NCI-H1105 treated with DMSO at 0.1 percent for 48 hours (cell line): ENCODE data around the gene PNP.
"Not testable (repeated sequence)": the region's sequence is repeated elsewhere in the genome, so short reads cannot be mapped to it uniquely, and the experiment has no call there.

ENCODE experiments used
- DNase-seq: peaks from one replicate; lab custom pipeline; 2025; lab: John Stamatoyannopoulos, UW

Gene PNP

GRCh38 chr14:20469242-20469889 lies at the start of gene PNP:
Gene PNP, plus strand, starts transcription at chr14:20469406. Its CDS starts 119 bp downstream, at chr14:20469525.
- peak; percentile 94 for DNase-seq

GRCh38 chr14:20419419-20419818 lies 49.8 kb upstream of the PNP start:
- no peak for DNase-seq

- DNase-seq: no peak
Measured at GRCh38 chr14:20421267-20421666, 47.9 kb upstream of the PNP start.

GRCh38 chr14:20422886-20423285 lies 46.3 kb upstream of the PNP start:
- DNase-seq: no peak

- DNase-seq: no peak
Measured at GRCh38 chr14:20424851-20425250, 44.4 kb upstream of the PNP start.

- no peak for DNase-seq
Measured at GRCh38 chr14:20427231-20428009, 41.8 kb upstream of the PNP start.

- no peak for DNase-seq
Measured at GRCh38 chr14:20428010-20428365, 41.2 kb upstream of the PNP start.

- no peak for DNase-seq
Measured at GRCh38 chr14:20428802-20429201, 40.4 kb upstream of the PNP start.

- peak; percentile 73 for DNase-seq
Measured at GRCh38 chr14:20429801-20430669, 39.2 kb upstream of the PNP start.

- peak; percentile 11 for DNase-seq
Measured at GRCh38 chr14:20434701-20435581, 34.3 kb upstream of the PNP start.

- DNase-seq: no peak
Measured at GRCh38 chr14:20435582-20436362, 33.4 kb upstream of the PNP start, which contains the start of gene KLHL33. Gene KLHL33, minus strand, starts transcription at chr14:20436166. Its CDS starts 355 bp downstream, at chr14:20435811.

- DNase-seq: no peak
Measured at GRCh38 chr14:20436363-20436755, 32.8 kb upstream of the PNP start.

GRCh38 chr14:20438664-20439063 lies 30.5 kb upstream of the PNP start:
- no peak for DNase-seq

- DNase-seq: no peak
Measured at GRCh38 chr14:20440465-20440864, 28.7 kb upstream of the PNP start.

GRCh38 chr14:20440882-20441281 lies 28.3 kb upstream of the PNP start:
- no peak for DNase-seq

GRCh38 chr14:20441461-20441860 lies 27.7 kb upstream of the PNP start:
- no peak for DNase-seq

GRCh38 chr14:20443650-20444049 lies 25.6 kb upstream of the PNP start:
- DNase-seq: not testable (repeated sequence)

GRCh38 chr14:20446889-20447288 lies 22.3 kb upstream of the PNP start:
- no peak for DNase-seq

GRCh38 chr14:20452831-20453230 lies 16.4 kb upstream of the PNP start:
- not testable (repeated sequence) for DNase-seq

GRCh38 chr14:20454516-20455354 lies 14.5 kb upstream of the PNP start, which contains the start of the genes APEX1 and OSGEP:
Gene APEX1, plus strand, starts transcription at chr14:20455226. Its CDS starts 420 bp downstream, at chr14:20455646.
Gene OSGEP, minus strand, starts transcription at chr14:20454812. Its CDS starts 129 bp downstream, at chr14:20454683.
- peak; percentile 99 for DNase-seq
